Measurements from ENCODE around the gene HSPA2.

The HSPA2 gene

GRCh38 chr14:64541261-64541971 lies 875 bp downstream of the HSPA2 start:
- Histone ChIP-seq H3K36me3 (no peaks in the 10 kb centered on the region), H3K4me1 (no peaks in the 10 kb centered on the region), H3K27me3 (no peaks in the 10 kb centered on the region), H3K4me3 (ENCODE audit: low read depth, low read length) (no peak overlapping the region), H3K9me3 (peaks cover 8% of the 10 kb centered on the region)
- peak; percentile 10 for DNase-seq
- no peak for TF ChIP-seq CTCF (IDR thresholded peaks at IDR 0.05; ENCODE audit: low read depth, low read length)

- H3K9me3 ChIP-seq, result peaks cover 8% of the 10 kb centered on the region
- H3K27me3 ChIP-seq, result no peaks in the 10 kb centered on the region
- no peak for DNase-seq
- H3K4me3 ChIP-seq (ENCODE audit: low read depth, low read length), result no peak overlapping the region
- no peaks in the 10 kb centered on the region for H3K36me3 ChIP-seq
- TF ChIP-seq CTCF (IDR thresholded peaks at IDR 0.05; ENCODE audit: low read depth, low read length), result no peak
- no peaks in the 10 kb centered on the region for H3K4me1 ChIP-seq
Observed at GRCh38 chr14:64541972-64542835, 1.7 kb downstream of the HSPA2 start.

- no peak overlapping the region for H3K4me3 ChIP-seq (ENCODE audit: low read depth, low read length)
- H3K9me3 ChIP-seq, result peaks cover 8% of the 10 kb centered on the region
- DNase-seq, result no peak
- no peaks in the 10 kb centered on the region for H3K36me3 ChIP-seq
- no peaks in the 10 kb centered on the region for H3K4me1 ChIP-seq
- no peaks in the 10 kb centered on the region for H3K27me3 ChIP-seq
- TF ChIP-seq CTCF (IDR thresholded peaks at IDR 0.05; ENCODE audit: low read depth, low read length), result no peak
Observed at GRCh38 chr14:64542836-64543201, 2.3 kb downstream of the HSPA2 start.

GRCh38 chr14:64544607-64545312 lies 4.2 kb downstream of the HSPA2 start:
- Histone ChIP-seq H3K36me3 (no peaks in the 10 kb centered on the region), H3K27me3 (no peaks in the 10 kb centered on the region), H3K4me3 (ENCODE audit: low read depth, low read length) (no peak overlapping the region), H3K4me1 (no peaks in the 10 kb centered on the region), H3K9me3 (peaks cover 8% of the 10 kb centered on the region)
- no peak for DNase-seq
- TF ChIP-seq CTCF (IDR thresholded peaks at IDR 0.05; ENCODE audit: low read depth, low read length), result no peak

GRCh38 chr14:64549016-64549415 lies 8.5 kb downstream of the HSPA2 start:
- H3K4me1 ChIP-seq, result no peaks in the 10 kb centered on the region
- no peak for DNase-seq
- H3K4me3 ChIP-seq (ENCODE audit: low read depth, low read length), result no peak overlapping the region

More at GRCh38 chr14:64549016-64549415, 8.5 kb downstream of the HSPA2 start:
- H3K36me3 ChIP-seq, result no peaks in the 10 kb centered on the region
- H3K27me3 ChIP-seq, result peaks cover 7% of the 10 kb centered on the region; the same call in 1 of the 2 replicates
- TF ChIP-seq CTCF (IDR thresholded peaks at IDR 0.05; ENCODE audit: low read depth, low read length), result no peak
- H3K9me3 ChIP-seq, result no peaks in the 10 kb centered on the region; the same call in 1 of the 2 replicates
